Neural progenitor cell (in vitro differentiated cells): ENCODE data around the gene SLC39A7.

Experiments
- CTCF ChIP-seq: fragments of 200-600 bp; sonication (generic); IDR thresholded peaks from 2 replicates; pipeline ENCODE4 v1.5.1; 2017; ENCODE audit warnings: antibody characterized with exemption, mild to moderate bottlenecking
- EZH2 ChIP-seq: fragments of 200-600 bp; sonication (generic); IDR thresholded peaks from 2 replicates; pipeline ENCODE4 v1.6.1; 2017; ENCODE audit warnings: antibody characterized with exemption, mild to moderate bottlenecking, moderate library complexity

- TF ChIP-seq CTCF (no peak), EZH2 (no peak)
These were observed 49.3 kb downstream of the SLC39A7 start for GRCh38 chr6:33249732-33250630.
